ENCODE measurements around the gene ACOXL.
"Not testable (repeated sequence)": the region's sequence is repeated elsewhere in the genome, so short reads cannot be mapped to it uniquely, and the experiment has no call there.

ACOXL gene

GRCh38 chr2:110732422-110733413 is at the start of gene ACOXL:
Gene ACOXL (plus strand): TSS chr2:110732573. CDS start chr2:110768390, 35,817 bp downstream.
- DNase-seq (ENCODE audit: low read depth, low spot score): peak; percentile 85

GRCh38 chr2:110682872-110683271 is 49.5 kb upstream of the ACOXL start:
- DNase-seq (ENCODE audit: low read depth, low spot score): no peak

- peak; percentile 85 for DNase-seq (ENCODE audit: low read depth, low spot score)
Observed at GRCh38 chr2:110687775-110688484, 44.4 kb upstream of the ACOXL start.

GRCh38 chr2:110688594-110689091 is 43.7 kb upstream of the ACOXL start:
- peak; percentile 92 for DNase-seq (ENCODE audit: low read depth, low spot score)

DNA sequence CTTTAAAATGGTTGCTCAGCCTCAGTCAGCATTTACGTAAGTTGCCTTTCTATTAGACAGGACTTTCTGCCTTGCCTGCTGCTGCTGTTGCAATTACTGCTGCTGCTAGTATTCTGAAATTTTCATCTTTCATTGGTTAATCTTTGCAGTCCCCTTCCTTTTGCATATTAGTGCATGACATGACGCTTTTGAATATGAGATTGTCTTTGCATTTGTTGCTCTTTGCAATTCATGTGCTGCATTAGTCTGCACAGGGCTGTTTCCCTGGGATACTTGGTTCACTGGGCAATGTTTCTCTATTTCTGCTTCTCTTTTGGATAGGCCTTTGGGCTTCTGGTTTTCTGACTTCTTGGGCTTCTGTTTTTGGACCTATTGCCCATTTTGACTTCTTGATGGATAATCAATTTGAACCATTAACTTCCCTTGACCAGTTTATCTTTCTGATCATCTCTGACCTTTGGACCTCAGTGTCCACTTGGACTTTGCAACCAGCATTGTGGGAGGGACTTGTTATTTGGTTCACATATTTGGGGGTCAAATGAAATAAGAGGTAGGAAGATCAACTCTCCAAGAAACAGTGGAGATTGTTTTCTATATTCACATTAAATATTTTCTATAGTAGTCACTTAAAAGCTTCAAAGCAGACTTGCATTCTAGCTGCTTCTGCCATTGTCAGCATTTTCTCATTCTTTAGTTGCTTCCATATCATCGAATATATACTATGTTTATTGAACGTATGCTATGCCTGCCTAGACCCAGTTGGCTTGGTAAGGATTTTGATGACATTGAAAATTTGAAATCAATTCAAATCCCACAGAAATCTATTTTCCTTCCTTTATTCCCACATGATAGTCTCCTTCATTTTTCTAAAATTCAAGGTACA is 42.0 kb upstream of the ACOXL start:
- DNase-seq (ENCODE audit: low read depth, low spot score): no peak

GRCh38 chr2:110691612-110692258 is 40.6 kb upstream of the ACOXL start:
- DNase-seq (ENCODE audit: low read depth, low spot score): no peak

DNA sequence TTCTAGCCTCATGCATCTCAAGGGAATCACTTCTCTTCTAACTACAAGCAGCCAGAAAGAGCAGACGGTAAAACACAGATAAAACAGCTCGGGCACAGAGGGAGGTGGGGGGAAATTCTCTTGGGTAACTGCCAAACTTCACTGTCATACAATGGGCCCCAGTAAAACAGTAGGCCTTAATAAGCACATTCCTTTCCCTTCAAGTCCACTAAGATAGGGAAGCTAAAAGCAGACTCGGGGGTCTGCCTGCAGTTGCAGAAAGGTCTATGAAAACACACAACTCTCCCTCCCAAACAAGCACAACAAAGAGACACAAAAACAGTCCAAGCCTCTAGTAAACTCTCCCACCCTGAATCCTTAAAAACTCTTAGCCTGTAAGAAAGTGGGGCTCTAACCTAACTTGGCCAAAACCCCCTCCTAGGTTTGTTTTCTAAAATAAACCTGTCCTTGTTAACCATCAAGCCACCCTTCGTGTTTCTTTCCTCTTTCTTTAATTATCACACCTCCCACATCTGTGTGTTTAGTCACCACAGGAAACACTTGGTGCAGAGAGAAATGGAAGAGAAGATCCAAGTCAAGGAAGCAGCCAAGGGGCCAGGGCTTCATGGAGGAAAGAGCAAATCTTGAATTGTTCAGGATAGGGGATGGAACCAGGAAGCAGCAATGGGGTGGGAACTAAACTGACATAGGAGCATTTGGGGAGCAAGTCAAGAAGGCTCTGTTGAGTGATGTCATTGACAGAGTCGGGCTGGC is 37.1 kb upstream of the ACOXL start:
- not testable (repeated sequence) for DNase-seq (ENCODE audit: low read depth, low spot score)

GRCh38 chr2:110698253-110698652 is 34.1 kb upstream of the ACOXL start:
- not testable (repeated sequence) for DNase-seq (ENCODE audit: low read depth, low spot score)

DNA sequence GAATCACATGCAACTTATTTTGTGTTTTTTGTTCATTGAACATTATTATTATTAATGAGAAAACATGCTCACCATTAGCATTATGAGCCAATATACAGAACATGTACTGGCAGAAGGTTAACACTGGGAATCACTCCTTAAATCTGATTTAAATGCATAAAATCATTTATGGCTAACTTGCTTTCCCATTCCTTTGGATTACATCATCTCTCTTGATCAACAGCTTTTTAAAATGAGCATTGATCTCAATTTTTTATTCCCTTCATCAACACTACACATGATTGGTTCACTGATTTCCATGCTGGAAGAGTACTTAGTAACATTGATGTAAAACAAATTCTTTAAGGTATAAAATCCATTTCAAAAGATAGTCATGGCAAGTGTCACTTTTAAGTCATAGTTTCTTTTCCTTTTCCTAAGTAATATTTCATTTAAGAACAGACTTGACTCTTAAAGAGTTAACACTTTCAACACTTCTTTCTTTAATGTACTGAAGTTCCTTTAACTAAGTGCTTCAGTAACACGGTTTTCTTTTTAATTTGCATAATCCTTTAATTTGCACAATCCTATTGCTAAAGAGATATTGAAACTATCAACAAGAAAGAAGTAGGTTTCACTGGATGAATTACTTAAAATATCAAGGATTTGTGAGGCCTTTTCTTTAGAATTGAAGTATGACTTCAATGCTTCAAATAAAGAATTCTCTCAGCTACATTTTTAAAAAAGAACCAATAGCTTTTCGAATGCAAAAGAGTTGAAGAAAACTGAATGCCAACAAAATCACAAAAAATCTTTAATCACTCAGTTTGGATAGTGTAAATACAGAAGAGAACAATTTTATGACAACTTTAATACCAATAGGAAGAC is 29.6 kb upstream of the ACOXL start:
- DNase-seq (ENCODE audit: low read depth, low spot score): no peak

DNA sequence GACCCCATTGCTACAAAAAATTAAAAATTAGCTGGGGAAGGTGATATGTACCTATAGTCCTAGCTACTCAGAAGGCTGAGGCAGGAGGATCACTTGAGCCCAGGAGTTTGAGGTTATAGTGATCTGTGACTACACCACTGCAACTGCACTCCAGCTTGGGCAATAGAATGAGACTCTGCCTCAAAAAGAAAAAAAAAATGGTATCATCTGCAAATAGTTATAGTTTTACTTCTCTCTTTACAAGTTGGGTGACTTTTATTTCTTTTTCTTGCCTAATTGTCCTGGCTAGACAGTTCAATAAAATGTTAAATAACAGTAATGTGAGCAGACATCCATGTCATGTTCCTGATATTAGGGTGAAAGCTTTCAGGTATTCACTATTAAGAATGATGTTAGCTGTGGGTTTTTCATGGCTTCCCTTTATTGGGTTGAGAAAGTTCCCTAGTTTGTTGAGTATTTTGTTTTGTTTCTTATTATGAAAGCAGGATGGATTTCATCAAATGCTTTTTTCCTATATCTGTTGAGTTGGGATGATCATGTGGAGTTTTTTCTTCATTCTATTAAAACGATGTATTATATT is 24.9 kb upstream of the ACOXL start:
- no peak for DNase-seq (ENCODE audit: low read depth, low spot score)

GRCh38 chr2:110708455-110708854 is 23.9 kb upstream of the ACOXL start:
- DNase-seq (ENCODE audit: low read depth, low spot score): no peak

DNA sequence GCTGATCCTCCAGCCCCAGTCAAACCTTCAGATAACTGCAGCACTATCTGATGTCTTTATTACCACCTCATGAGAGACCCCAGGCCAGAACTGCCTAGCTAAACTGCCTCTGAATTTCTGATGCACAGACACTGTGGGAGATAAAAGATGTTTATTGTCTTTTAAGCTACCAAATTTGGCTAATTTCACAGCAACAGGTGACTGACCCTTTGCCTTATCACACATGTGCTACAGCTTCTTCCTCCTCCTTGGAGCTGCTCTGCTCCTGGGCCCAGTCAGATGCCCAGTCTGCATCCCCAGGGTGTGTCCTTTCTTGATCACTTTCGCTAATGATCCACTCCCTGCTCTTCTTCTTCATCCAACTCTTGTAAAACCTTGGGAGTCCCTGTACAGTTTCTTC is 19.6 kb upstream of the ACOXL start:
- no peak for DNase-seq (ENCODE audit: low read depth, low spot score)

- DNase-seq (ENCODE audit: low read depth, low spot score): no peak
Observed at GRCh38 chr2:110713513-110714362, 18.6 kb upstream of the ACOXL start.

- no peak for DNase-seq (ENCODE audit: low read depth, low spot score)
Observed at GRCh38 chr2:110714452-110715224, 17.7 kb upstream of the ACOXL start.

DNA sequence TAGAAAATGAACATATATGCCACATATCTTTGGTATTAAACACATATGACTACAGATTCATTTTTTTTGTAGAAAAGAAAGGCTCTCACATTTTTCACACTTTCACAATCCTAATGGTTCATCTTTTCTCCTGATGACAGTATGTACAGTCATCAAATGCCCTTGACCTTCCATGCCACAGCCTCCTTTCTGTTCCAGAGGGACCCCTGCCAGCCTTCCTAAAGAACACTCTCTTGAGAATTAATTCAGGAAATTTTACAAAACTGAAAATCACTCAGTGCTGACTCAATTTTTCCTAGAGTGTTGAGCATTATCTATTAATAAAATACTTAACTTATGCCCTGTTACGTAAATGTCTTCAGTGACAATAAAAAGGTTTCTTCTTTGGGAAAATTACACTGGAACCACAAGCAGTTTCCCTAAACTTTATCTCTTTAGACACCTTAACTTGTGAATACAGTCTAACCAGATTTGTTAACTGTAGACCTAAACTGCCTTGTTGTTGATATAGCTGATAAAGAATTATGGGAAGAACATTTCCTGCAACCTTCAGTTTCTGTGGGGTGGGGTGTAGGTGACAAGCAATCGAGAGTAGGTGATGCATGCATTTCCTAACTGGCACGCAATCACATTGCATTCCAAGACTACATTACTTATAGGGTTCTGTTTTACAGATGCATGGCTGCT is 15.3 kb upstream of the ACOXL start:
- DNase-seq (ENCODE audit: low read depth, low spot score): no peak

DNA sequence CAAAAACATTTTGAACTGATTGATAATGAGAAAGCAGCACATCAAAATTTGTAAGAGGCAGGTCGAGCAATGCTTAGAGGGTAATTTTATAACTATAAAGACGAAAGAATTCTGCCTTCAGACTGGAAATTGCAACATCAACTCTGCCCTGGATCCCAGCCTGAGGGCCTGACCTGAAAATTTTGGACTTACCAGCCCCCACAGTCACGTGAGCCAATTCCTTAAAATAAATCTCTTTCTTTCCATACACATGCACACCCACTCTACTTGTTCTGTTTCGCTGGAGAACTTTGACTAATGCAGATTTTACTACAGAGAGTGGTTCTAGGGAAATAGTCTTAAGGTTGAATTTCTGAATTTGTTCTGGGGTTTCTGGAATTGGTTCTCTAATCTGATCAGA is 14.6 kb upstream of the ACOXL start:
- no peak for DNase-seq (ENCODE audit: low read depth, low spot score)

GRCh38 chr2:110718382-110718781 is 14.0 kb upstream of the ACOXL start:
- DNase-seq (ENCODE audit: low read depth, low spot score): no peak
